GM08714 (cell line): ENCODE results near the gene SETD9.
A peak's percentile ranks its signal among the peaks of the same experiment; 100 is the strongest.

Experiments
- H3K4me3 ChIP-seq: fragments of 200-500 bp; sonication (Bioruptor generic); 2 replicates; pipeline ENCODE4 v1.5.1; 2014; ENCODE audit warnings: mild to moderate bottlenecking, low read length, inconsistent platforms
- ZNF274 ChIP-seq: IDR thresholded peaks from 2 replicates; pipeline ENCODE4 v1.6.1; 2012; ENCODE audit warnings: mild to moderate bottlenecking, low read depth, low read length

SETD9 gene

GRCh38 chr5:56909294-56910209, at the start of gene SETD9:
SETD9 (plus strand) TSS chr5:56909596; CDS start chr5:56909646, 50 bp downstream.
- peak within 1 kb of the TSS; percentile 97 for H3K4me3 ChIP-seq
- no peak for TF ChIP-seq ZNF274

GRCh38 chr5:56861893-56862485, 47.4 kb upstream of the SETD9 start:
- no peak for TF ChIP-seq ZNF274
- no peak overlapping the region for H3K4me3 ChIP-seq

- TF ChIP-seq ZNF274 = no peak
- H3K4me3 ChIP-seq = no peak overlapping the region
Observed at GRCh38 chr5:56862909-56863308, 46.5 kb upstream of the SETD9 start.

GRCh38 chr5:56871777-56872176, 37.6 kb upstream of the SETD9 start:
- TF ChIP-seq ZNF274 = no peak
- no peak overlapping the region for H3K4me3 ChIP-seq

GRCh38 chr5:56873056-56873455, 36.3 kb upstream of the SETD9 start:
- H3K4me3 ChIP-seq = no peak overlapping the region
- TF ChIP-seq ZNF274 = no peak

GRCh38 chr5:56876327-56876726, 33.1 kb upstream of the SETD9 start:
- H3K4me3 ChIP-seq = no peak overlapping the region
- TF ChIP-seq ZNF274 = no peak

GRCh38 chr5:56881571-56881970, 27.8 kb upstream of the SETD9 start:
- H3K4me3 ChIP-seq = no peak overlapping the region
- TF ChIP-seq ZNF274 = no peak

GRCh38 chr5:56893251-56893951, 16.0 kb upstream of the SETD9 start:
- no peak for TF ChIP-seq ZNF274
- no peak overlapping the region for H3K4me3 ChIP-seq

- TF ChIP-seq ZNF274 = no peak
- no peak overlapping the region for H3K4me3 ChIP-seq
Observed at GRCh38 chr5:56896763-56897162, 12.6 kb upstream of the SETD9 start.

GRCh38 chr5:56898213-56898612, 11.2 kb upstream of the SETD9 start:
- H3K4me3 ChIP-seq = no peak overlapping the region
- TF ChIP-seq ZNF274 = no peak

- H3K4me3 ChIP-seq = no peak overlapping the region
- TF ChIP-seq ZNF274 = no peak
Observed at GRCh38 chr5:56900395-56900794, 9.0 kb upstream of the SETD9 start.

- TF ChIP-seq ZNF274 = no peak
- no peak overlapping the region for H3K4me3 ChIP-seq
Observed at GRCh38 chr5:56900858-56901578, 8.4 kb upstream of the SETD9 start.

- H3K4me3 ChIP-seq = peak overlapping the region; percentile 67
- TF ChIP-seq ZNF274 = no peak
Observed at GRCh38 chr5:56908942-56909293, 478 bp upstream of the SETD9 start.
